ENCODE data around the gene FBXL15.

DNA sequence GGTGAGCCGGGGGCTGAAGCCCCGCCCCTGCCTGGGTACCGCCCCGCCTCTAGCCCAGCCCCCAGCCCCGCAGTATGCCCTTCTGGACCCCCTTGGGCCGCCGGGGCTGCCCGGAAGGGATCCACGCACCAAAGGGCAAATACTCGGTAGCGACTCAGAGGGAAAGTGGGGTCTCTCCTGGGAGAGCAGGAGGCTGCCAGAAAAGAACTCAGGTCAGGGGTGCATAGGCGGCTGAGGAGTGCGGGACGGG is 796 bp downstream of the FBXL15 start:
- TF ChIP-seq EP300 (IDR thresholded peaks at IDR 0.05; ENCODE audit: borderline replicate concordance) (no peak), RAD21 (IDR thresholded peaks at IDR 0.05; ENCODE audit: low read depth) (no peak), USF1 (IDR thresholded peaks at IDR 0.05) (no peak)

Measured in Ishikawa (cell line).